Prostate gland (tissue), 2 donors: ENCODE data around the gene YJU2. TPM values are rescaled to one million over a fixed set of nuclear protein-coding genes. Genes with fewer than 3 reads are reported as not detected.
"Not testable (repeated sequence)": the region's sequence is repeated elsewhere in the genome, so short reads cannot be mapped to it uniquely, and the experiment has no call there.

Experiments
- DNase-seq: peaks from one replicate; pipeline ENCODE4 v3.0.0-alpha.2; 2019; ENCODE audit warnings: low spot score
- H3K27ac ChIP-seq, 2 donors: fragments of 200-600 bp; sonication (generic); 2 replicates each; pipeline ENCODE4 v1.5.1; 2017 to 2019
- H3K27me3 ChIP-seq: fragments of 200-600 bp; sonication (generic); replicated peaks from 2 replicates; pipeline ENCODE4 v1.5.1; 2019; ENCODE audit not compliant: insufficient read depth
- H3K36me3 ChIP-seq, 2 donors: fragments of 200-600 bp; sonication (generic); 1 replicate in 1 of 2; 2 replicates in 1 of 2; pipeline versions ENCODE4 v1.5.1 to v1.8.1; 2017 to 2019
- H3K4me1 ChIP-seq: fragments of 200-600 bp; sonication (generic); replicated peaks from 2 replicates; pipeline ENCODE4 v1.5.1; 2019
- H3K4me3 ChIP-seq, 2 donors: fragments of 200-600 bp; sonication (generic); 2 replicates each; pipeline ENCODE4 v1.5.1; 2017 to 2019
- H3K9me3 ChIP-seq: fragments of 200-600 bp; sonication (generic); 2 replicates; pipeline ENCODE4 v1.5.1; 2017
- POLR2A ChIP-seq: fragments of 450-650 bp; IDR thresholded peaks from one replicate; pipeline ENCODE4 v1.6.1; 2016; ENCODE audit warnings: antibody characterized with exemption, mild to moderate bottlenecking
- POLR2AphosphoS5 ChIP-seq: sonication (generic); formaldehyde crosslinking; IDR thresholded peaks from one replicate; pipeline ENCODE4 v1.6.1; 2017; ENCODE audit warnings: antibody characterized with exemption
- WGBS: methylation state at CpG from one replicate; pipeline ENCODE4 v1.1.5; 2018; 5-methylcytosine and 5-hydroxymethylcytosine counted together
- intact Hi-C: fragments of 100-400 bp; cut with DNase I; formaldehyde crosslinking; loops from one replicate; pipeline ENCODE4 v1.14.2; 2022
- total RNA-seq, 2 donors: library from RNA; depleted of rRNA; stranded (reverse); fragments of >200 nt; gene quantifications; one replicate each; pipeline ENCODE4 v1.1.0, GENCODE V29; 2016
- TF ChIP-seq, protein P1 (sequence below), 4 experiments: fragments of 200-600 bp in 2 of 4; fragments of 450-650 bp in 2 of 4; sonication (generic) in 2 of 4; IDR thresholded peaks; 1 replicate in 3 of 4; 2 replicates in 1 of 4; pipeline ENCODE4 v1.5.1; 2016 to 2019; ENCODE audit warnings: antibody characterized with exemption in 4 of 4, mild to moderate bottlenecking in 2 of 4, moderate library complexity in 2 of 4

YJU2 gene
- total RNA-seq, 2 donors from 2014 or later = 30.3 to 45.9 TPM

DNA sequence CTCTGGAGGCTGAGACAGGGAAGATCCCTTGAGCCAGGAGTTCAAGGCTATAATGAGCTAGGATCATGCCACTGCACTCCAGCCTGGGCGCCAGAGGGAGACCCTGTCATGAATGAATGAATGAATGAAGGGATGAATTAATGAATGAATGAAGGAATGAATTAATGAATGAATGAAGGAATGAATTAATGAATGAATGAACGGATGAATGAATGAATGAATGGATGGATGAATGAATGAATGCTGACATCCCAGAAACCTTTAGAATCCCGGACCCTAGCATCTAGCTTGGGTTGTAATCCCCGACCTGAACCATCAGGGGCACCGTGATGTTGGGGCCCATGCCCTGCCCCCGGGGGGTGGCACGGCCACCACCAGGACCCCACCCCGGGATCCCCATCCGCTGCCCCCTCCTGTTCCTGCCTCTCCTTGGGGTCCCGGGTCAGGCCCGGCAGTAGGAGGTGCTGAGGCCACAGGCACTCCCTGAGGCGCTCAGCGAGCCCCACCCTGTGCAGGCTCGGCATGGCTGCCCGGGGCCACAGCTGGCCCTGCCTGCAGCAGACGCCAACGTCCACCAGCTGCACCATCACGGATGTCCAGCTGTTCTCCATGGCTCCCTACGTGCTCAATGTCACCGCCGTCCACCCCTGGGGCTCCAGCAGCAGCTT lies 14.1 kb upstream of the YJU2 start:
- Histone ChIP-seq H3K27me3 (peaks cover 5% of the 10 kb centered on the region), H3K4me3 (no peak overlapping the region), H3K9me3 (no peaks in the 10 kb centered on the region), H3K4me1 (no peaks in the 10 kb centered on the region), H3K27ac (no peak overlapping the region), H3K36me3 (no peaks in the 10 kb centered on the region)
- intact Hi-C loops = no loop called here
- DNase-seq = no peak
- 50% methylated on average over 17 of the region's 21 CpGs for WGBS
- TF ChIP-seq POLR2A (no peak), POLR2AphosphoS5 (no peak)
- TF ChIP-seq, protein P1, sequence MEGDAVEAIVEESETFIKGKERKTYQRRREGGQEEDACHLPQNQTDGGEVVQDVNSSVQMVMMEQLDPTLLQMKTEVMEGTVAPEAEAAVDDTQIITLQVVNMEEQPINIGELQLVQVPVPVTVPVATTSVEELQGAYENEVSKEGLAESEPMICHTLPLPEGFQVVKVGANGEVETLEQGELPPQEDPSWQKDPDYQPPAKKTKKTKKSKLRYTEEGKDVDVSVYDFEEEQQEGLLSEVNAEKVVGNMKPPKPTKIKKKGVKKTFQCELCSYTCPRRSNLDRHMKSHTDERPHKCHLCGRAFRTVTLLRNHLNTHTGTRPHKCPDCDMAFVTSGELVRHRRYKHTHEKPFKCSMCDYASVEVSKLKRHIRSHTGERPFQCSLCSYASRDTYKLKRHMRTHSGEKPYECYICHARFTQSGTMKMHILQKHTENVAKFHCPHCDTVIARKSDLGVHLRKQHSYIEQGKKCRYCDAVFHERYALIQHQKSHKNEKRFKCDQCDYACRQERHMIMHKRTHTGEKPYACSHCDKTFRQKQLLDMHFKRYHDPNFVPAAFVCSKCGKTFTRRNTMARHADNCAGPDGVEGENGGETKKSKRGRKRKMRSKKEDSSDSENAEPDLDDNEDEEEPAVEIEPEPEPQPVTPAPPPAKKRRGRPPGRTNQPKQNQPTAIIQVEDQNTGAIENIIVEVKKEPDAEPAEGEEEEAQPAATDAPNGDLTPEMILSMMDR (IDR thresholded peaks at IDR 0.05) = no peak

DNA sequence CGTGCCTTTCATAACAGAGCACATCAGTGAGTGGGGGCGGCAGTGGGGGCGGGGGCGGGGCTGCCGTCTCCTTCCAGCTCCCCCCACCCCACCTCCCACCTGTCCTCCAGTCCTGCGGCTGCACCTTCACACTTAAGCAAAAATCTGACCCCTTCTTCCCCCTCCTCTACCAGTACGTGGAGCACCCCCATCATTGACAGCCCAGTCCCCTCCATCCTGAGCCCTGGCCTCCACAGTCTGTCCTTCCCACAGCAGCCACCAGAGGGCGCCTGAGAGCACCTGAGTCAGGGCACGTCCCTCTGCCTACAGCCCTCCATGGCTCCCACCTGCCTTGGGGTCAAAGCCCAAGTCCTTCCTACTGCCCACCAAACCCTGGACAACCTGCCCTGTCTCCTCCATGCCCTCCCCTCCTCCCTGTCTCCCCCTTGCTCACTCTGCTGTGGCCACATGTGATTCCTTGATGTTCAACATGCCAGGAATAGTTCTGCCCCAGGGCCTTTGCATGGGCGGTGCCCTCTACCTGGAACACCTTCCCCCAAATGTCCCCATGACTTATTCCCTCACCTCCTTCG lies 13.5 kb upstream of the YJU2 start:
- H3K9me3 ChIP-seq = no peaks in the 10 kb centered on the region
- 28% methylated on average over 11 of the region's 11 CpGs for WGBS
- no peak overlapping the region for H3K27ac ChIP-seq
- no peak for DNase-seq
- TF ChIP-seq POLR2A = no peak
- TF ChIP-seq, protein P1 (IDR thresholded peaks at IDR 0.05) = peak in 3 of 4 experiments; percentile 10 to 38 (median 35)
- H3K4me3 ChIP-seq = no peak overlapping the region
- intact Hi-C loops = no loop called here
- H3K36me3 ChIP-seq = no peaks in the 10 kb centered on the region
- H3K27me3 ChIP-seq = peaks cover 5% of the 10 kb centered on the region
- no peaks in the 10 kb centered on the region for H3K4me1 ChIP-seq

DNA sequence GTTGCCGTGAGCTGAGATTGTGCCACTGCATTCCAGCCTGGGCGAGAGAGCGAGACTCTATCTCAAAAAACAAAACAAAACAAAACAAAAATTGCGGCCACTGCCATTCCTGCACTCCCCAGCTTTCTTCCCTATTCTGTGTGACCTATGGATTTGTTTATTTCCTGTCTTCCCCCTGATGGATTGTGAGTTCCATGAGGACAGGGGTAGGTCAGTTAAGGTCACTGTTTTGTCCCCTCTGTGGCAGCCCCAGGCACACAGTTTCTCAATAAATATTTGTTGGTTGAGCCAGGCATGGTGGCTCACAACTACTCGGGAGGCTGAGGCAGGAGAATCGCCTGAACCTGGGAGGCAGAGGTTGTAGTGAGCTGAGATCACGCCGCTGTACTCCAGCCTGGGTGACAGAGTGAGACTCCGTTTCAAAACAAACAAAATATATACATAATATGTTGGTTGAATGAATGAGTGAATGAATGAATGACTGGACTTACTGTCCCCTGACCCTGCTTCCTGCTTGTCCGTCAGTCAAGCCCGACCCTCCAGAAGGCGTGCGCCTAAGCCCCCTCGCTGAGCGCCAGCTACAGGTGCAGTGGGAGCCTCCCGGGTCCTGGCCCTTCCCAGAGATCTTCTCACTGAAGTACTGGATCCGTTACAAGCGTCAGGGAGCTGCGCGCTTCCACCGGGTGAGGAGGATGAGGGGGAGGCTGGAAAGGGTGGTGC lies 12.6 kb upstream of the YJU2 start:
- no peak overlapping the region for H3K27ac ChIP-seq
- no peaks in the 10 kb centered on the region for H3K36me3 ChIP-seq
- H3K4me3 ChIP-seq = no peak overlapping the region
- H3K9me3 ChIP-seq = no peaks in the 10 kb centered on the region
- WGBS = 46% methylated on average over 21 of the region's 21 CpGs
- TF ChIP-seq POLR2AphosphoS5 (no peak), POLR2A (no peak)
- TF ChIP-seq, protein P1 (IDR thresholded peaks at IDR 0.05) = no peak
- peaks cover 5% of the 10 kb centered on the region for H3K27me3 ChIP-seq
- intact Hi-C loops = no loop called here
- H3K4me1 ChIP-seq = no peaks in the 10 kb centered on the region
- DNase-seq = no peak

DNA sequence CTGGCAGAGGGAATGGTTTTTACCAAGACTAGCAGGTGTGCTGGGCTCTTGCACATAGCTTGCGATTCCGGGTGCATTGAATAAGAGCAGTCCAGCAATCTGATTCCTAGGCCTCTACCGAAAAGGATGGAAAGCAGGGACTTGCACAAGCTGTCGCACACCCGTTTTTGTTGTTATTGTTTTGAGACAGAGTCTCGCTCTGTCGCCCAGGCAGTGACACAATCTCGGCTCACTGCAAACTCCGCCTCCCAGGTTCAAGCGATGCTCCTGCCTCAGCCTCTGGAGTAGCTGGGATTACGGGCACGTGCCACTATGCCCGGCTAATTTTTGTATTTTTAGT lies 12.0 kb upstream of the YJU2 start:
- 67% methylated on average over 13 of the region's 13 CpGs for WGBS
- H3K36me3 ChIP-seq = no peaks in the 10 kb centered on the region
- no peaks in the 10 kb centered on the region for H3K9me3 ChIP-seq
- no peak for TF ChIP-seq POLR2A
- H3K27ac ChIP-seq = no peak overlapping the region
- peaks cover 5% of the 10 kb centered on the region for H3K27me3 ChIP-seq
- DNase-seq = no peak
- no peaks in the 10 kb centered on the region for H3K4me1 ChIP-seq
- H3K4me3 ChIP-seq = no peak overlapping the region
- intact Hi-C loops = no loop called here

DNA sequence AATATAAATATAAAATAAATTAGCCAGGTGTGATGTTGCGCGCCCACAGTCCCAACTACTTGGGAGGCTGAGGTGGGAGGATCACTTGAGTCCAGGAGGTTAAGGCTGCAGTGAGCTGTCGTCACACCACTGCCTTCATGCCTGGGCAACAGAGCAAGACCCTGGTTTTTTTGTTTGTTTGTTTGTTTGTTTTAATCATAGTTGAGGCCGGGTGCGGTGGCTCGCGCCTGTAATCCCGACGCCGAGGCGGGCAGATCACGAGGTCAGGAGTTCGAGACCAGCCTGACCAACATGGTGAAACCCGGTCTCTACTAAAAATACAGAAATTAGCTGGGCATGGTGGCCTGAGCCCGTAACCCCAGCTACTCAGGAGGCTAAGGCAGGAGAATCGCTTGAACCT lies 9.4 kb upstream of the YJU2 start:
- H3K4me1 ChIP-seq, intact Hi-C loops, H3K36me3 ChIP-seq, H3K9me3 ChIP-seq, H3K27ac ChIP-seq, DNase-seq, H3K27me3 ChIP-seq, H3K4me3 ChIP-seq: not testable (repeated sequence)
- 92% methylated on average over 16 of the region's 16 CpGs for WGBS

DNA sequence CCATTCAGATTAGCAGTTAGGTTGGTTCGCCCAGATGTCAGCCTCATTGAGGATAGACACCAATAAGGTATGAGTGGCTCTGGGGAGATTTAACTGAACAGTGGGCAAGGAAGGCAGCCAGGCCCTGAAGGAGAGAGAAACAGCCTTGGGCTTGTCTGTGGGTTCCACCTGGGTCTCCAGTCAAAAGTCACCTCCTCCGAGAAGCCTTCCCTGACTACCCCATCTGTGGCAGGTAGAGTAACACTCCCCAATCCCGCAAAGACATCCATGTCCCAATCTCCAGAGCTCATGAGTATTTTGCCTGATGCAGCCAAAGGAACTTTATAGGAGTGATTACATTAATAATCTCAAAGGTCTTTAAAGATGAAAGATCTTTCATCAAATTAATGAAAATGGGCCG lies 8.0 kb upstream of the YJU2 start:
- Histone ChIP-seq H3K9me3 (no peaks in the 10 kb centered on the region), H3K27me3 (no peaks in the 10 kb centered on the region), H3K4me1 (no peaks in the 10 kb centered on the region), H3K4me3 (no peak overlapping the region), H3K27ac (no peak overlapping the region), H3K36me3 (no peaks in the 10 kb centered on the region)
- DNase-seq = no peak
- no peak for TF ChIP-seq POLR2AphosphoS5
- TF ChIP-seq POLR2A = no peak
- WGBS = 83% methylated on average over 4 of the region's 4 CpGs
- intact Hi-C loops = no loop called here
